Right ventricle myocardium superior (tissue), 1 donor: ENCODE results near the gene GBP5. TPM values are rescaled to one million over a fixed set of nuclear protein-coding genes. Genes with fewer than 3 reads are reported as not detected.
"Not testable (repeated sequence)": the region's sequence is repeated elsewhere in the genome, so short reads cannot be mapped to it uniquely, and the experiment has no call there.

Source experiments
- ATAC-seq: fragments of 200-7000 bp; cut with Tn5 transposase; one replicate; pipeline ENCODE4 v1.9.1; 2020; ENCODE audit warnings: mild to moderate bottlenecking; ENCODE audit not compliant: poor library complexity
- DNase-seq: peaks from one replicate; pipeline ENCODE4 v3.0.0-alpha.2; 2020
- intact Hi-C: fragments of 100-400 bp; cut with DNase I; formaldehyde crosslinking; loops from one replicate; pipeline ENCODE4 v1.11.2; 2022
- long read RNA-seq: library from polyadenylated mRNA; unstranded; transcript quantifications from one replicate; pipeline ENCODE4 v2.0.0, GENCODE V29; 2021
- total RNA-seq: library from RNA; stranded (reverse); fragmentation: NEBNext Ultra II Directional; extraction: Animal tissue kit (Norgen Biotek cat#: 25700); gene quantifications from one replicate; pipeline ENCODE4 v1.2.1, GENCODE V29; 2021
- donor health status: DM: no; HTN: yes; CAD: no; lungs with severe emphysema.

The GBP5 gene, protein sequence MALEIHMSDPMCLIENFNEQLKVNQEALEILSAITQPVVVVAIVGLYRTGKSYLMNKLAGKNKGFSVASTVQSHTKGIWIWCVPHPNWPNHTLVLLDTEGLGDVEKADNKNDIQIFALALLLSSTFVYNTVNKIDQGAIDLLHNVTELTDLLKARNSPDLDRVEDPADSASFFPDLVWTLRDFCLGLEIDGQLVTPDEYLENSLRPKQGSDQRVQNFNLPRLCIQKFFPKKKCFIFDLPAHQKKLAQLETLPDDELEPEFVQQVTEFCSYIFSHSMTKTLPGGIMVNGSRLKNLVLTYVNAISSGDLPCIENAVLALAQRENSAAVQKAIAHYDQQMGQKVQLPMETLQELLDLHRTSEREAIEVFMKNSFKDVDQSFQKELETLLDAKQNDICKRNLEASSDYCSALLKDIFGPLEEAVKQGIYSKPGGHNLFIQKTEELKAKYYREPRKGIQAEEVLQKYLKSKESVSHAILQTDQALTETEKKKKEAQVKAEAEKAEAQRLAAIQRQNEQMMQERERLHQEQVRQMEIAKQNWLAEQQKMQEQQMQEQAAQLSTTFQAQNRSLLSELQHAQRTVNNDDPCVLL
- total RNA-seq = 1.7 TPM
- long read RNA-seq, partial matches to known transcripts = 0 of 1 reads
- long read RNA-seq, other reads (novel, unspliced or antisense) = 1 of 1 reads

DNA sequence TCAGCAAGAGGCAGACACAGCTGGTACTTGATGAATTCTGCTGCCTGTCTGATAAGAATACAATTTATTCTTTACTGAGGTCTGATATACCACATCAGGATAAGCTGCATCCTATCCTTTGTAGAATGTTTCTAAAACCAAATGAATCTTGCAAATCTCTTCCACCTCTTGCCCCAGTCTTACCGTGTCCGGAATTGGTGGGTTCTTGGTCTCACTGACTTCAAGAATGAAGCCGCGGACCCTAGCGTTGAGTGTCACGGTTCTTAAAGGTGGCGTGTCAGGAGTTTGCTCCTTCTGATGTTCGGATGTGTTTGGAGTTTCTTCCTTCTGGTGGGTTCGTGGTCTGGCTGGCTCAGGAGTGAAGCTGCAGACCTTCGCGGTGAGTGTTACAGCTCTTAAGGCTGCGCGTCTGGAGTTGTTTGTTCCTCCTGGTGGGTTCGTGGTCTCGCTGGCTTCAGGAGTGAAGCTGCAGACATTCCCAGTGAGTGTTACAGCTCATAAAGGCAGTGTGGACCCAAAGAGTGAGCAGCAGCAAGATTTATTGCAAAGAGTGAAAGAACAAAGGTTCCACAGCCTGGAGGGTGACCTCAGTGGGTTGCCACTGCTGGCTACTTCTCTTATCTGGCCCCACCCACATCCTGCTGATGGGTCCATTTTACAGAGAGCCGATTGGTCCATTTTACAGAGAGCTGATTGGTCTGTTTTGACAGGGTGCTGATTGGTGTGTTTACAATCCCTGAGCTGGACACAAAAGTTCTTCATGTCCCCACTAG is at the start of gene GBP5:
Gene GBP5 (minus strand): TSS at position 592 of the 773 bp plus-strand sequence. CDS start 3,305 bp downstream, outside the sequence.
- intact Hi-C loops, ATAC-seq: not testable (repeated sequence)
- DNase-seq = peak; percentile 41

DNA sequence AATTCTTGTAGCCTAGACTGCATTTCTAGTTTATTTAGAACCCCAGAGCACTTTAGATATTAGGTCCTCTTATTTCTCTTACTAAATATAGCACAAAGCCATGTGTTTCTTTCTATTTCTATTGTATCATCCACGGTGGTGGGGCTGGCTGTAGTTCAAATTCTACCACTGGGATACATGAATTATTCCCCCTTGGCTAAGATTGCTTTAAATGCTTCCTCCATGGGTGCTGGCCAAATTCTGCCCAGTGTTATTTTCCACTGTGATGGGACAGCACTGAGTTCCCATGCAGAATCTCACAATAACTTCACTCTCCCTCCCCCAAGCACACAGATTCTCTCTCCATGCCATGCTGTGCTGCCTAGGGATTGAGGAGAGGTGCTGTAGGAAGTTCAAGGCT is 49.7 kb upstream of the GBP5 start:
- DNase-seq (no peak), ATAC-seq (peak; percentile 38)
- intact Hi-C loops = no loop called here

DNA sequence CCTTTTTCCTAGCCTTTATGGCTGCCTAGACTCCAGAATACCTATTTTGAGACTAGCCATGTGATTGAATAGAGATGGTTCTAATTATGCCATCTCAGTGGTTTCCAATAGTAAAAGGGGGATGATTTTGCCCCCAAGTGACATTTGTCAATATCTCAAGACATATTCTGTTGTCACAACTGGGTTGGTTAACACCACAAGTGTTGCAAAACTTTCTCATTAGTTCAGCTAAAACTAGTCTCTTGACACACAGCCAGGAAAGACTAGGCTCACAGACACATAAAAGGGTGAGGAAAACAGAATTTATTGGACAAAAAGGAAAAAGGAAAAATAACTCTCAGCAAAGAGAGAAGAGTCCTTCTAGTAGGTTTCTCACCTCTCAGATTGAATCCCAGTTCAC is 39.9 kb upstream of the GBP5 start:
- ATAC-seq = no peak
- intact Hi-C loops = no loop called here
- no peak for DNase-seq

DNA sequence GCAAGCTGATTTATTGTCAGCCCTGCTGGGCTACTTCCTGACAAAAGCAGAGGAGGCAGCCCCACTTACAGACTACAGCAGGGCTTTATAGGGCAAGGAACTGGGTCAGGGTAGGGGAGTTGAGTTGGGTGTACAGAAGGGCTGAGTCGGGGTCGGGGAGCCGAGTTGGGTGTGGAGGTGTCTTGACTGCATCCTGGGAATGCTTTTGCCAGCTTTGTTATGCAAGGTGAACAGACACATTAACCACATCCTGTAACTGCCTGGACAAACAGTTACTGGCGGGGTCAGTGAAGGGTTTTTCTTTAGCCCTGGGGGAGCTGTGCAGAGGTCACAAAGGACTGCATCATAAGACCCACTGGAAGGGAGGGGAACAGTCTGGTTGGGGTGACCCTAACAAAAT is 39.1 kb upstream of the GBP5 start:
- intact Hi-C loops = no loop called here
- ATAC-seq = peak; percentile 34
- DNase-seq = peak; percentile 41

DNA sequence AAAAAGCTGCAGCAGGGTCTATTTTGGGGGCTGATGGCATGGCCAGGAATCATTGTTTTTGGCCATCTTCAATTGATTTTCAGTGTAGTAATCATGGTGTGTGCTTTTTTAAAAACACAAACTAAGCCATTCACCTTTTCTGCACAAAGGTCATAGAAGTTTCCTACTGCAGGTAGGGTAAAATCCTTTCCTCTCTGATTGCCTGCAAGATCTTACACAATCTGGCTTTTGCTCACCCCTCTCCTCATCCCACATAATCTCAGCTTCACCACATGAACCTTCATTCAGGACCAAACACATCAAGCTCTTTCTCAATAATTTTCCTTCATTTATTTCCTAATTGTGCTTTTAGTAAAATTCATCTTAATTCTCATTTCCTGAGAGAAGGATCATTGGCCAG is 38.3 kb upstream of the GBP5 start:
- DNase-seq (no peak), ATAC-seq (no peak)
- intact Hi-C loops = no loop called here

DNA sequence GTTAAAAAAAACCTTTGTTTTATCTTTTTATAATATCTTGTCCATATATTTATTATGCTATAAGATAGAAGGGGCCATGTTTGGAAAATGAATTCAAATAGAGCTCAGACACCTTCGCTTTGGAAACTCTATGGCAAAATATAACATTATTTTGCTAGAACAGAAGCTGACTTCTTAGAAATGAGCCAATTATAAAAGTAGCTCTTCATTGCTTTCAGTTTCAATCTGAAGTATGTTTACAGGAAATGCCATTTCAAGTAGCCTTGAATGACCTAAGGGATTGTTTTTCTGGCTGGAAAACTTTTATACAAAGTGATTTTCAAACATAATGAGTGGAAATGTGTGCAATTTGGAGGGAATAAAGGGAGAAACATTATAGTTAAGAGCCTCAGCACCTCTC is 37.8 kb upstream of the GBP5 start:
- peak; percentile 59 for ATAC-seq
- intact Hi-C loops = no loop called here

DNA sequence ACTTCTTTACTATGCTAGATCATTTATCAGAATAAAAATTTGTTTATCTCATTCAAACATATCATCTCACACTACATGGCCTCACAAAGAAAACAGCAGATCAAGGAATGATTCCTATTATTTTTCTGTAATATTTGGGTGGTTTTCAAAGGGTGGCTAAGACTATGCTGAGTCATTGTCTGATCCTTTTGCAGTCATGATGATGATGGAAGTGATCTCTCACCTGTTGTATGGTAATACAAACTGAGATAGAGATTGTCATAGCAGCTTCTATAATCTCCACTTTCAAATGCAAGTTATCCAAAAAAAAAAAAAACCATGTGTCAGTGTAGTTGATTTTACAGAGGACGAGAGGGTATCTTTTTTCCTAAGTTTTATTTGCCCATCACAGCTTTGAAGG is 37.2 kb upstream of the GBP5 start:
- intact Hi-C loops = no loop called here
- ATAC-seq (no peak), DNase-seq (no peak)

More for the DNA sequence above, 37.8 kb upstream of the GBP5 start:
- DNase-seq = no peak

DNA sequence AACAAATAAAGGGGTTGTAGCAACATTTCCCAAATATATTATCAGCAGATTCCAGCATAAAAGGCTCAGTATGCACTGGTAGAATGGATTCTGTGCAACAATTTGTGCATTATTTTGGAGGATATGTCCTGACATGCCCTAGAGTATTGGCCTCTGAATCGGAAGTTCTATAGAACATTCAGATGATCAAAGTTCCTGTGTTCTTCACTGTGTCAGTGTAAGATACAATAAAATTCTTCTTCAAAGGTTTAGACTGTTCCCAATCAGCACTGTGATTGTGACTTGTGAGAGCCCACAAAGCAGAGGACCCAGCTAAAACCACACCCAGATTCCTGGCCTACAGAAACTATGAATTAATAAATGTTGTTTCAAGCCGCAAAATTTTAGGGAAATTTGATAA is 33.6 kb upstream of the GBP5 start:
- intact Hi-C loops = no loop called here
- DNase-seq (no peak), ATAC-seq (no peak)

DNA sequence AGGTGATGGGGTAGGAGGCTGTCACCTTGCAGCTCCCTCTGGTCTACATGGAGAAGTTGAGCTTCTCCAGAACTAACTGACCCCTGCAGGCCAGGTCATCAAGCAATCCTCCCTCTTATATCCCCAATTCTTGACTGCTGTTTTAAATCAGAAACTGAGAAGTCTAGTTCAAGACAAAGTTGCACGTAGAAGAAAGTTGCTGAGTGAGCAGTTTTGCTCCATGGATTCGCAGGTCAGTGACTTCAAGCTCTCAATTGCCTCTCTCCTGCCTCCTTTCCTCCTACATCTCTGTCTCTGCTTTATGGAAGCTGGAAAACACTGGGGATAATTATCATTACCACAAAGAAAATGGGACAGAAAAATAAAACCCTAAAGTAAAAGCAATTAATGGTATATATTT is 32.8 kb upstream of the GBP5 start:
- no peak for DNase-seq
- ATAC-seq = no peak
- intact Hi-C loops = no loop called here

DNA sequence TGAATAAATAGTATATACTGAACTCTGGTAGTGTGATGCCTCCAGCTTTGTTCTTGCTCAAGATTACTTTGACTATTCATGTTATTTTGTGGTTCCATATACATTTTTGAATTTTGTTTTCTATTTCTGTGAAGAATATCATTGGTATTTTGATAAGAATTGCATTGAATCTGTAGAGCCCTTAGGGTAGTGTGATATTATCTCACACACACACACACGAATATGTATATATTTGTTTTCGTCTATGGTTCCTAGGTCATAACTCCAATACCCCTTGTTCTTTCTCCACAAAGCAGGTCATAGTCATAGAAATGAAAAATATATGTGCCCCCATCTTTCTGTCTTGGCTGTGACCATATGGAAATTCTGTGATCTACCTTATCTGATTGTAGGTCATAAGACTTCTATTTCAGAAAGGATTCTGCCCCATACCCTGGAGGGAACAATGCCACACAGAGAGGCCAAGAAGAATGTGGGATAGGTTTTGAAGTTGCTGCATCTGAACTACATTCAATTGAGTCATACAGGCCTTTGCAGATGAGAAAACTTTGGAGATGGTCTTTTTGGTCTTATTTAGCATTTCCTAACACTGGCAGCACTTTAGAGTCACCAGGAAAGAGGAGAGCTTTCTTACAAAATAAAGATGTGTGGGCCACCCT is 32.0 kb upstream of the GBP5 start:
- intact Hi-C loops = no loop called here
- no peak for ATAC-seq

DNA sequence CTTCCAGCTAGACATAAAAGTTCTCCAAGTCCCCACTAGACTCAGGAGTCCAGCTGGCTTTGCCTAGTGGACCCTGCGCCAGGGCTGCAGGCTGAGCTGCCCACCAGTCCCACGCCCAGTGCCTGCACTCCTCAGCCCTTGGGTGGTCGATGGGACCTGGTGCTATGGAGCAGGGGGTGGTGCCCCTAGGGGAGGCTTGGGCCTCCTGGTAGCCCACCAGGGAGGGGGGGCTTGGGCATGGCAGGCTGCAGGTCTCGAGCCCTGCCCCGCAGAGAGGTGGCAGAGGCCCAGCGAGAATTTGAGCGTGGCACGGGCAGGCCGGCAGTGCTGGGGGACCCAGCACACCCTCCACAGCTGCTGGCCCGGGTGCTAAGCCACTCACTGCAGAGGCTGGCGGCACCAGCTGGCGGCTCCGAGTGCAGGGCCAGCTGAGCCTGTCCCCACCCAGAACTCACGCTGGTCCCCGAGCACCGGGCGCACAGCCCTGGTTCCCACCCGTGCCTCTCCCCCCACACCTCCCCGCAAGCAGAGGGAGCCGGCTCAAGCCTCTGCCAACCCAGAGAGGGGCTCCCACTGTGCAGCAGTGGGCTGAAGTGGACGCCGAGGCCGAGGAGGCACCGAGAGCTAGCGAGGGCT is 30.2 kb upstream of the GBP5 start:
- ATAC-seq (no peak), DNase-seq (no peak)
- intact Hi-C loops = no loop called here

More for the DNA sequence above, 32.0 kb upstream of the GBP5 start:
- DNase-seq = no peak

DNA sequence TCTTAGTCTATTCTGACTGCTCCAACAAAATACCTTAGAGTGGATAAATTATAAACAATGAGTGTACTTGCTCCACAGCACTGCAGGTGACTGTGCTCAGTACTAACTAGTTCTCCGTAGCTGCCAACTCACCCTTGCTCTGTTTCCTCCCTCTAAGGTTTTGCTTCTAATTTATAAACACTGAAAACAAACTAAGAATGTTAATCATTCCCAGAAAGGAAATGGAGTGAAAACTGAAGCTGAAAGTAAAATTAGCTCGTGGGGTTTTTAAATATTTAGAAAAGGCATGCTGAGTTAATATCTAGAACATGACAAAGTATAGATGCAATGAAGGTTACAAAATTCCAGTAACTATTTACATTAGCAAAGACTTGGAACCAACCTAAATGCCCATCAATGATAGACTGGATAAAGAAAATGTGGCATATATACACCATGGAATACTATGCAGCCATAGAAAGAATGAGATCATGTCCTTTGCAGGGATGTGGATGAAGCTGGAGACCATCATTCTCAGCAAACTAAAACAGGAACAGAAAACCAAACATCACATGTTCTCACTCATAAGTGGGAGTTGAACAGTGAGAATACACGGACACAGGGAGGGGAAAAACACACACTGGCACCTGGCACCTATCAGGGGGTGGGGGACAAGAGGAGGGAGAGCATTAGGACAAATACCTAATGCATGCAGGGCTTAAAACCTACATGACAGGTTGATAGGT is 27.2 kb upstream of the GBP5 start:
- DNase-seq, intact Hi-C loops, ATAC-seq: not testable (repeated sequence)

DNA sequence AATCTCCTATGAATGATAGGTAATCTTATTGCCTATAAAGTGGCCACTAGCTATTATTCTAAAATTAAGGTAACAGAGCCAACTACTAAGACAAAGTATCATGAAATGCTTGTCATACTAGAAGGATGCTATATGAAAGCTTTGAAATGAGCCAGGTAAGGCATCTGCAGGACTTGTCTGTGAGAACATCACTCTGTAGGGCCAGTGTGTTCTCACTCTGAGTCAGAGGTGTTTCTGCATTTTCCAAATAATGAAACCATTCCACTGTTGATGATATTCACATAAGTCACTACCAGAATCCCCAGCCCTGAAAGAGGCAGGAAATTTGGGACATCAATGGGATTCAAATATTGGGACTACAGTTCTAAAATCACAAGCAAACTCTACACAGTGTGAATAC is 25.8 kb upstream of the GBP5 start:
- DNase-seq = no peak
- intact Hi-C loops = no loop called here
- no peak for ATAC-seq

DNA sequence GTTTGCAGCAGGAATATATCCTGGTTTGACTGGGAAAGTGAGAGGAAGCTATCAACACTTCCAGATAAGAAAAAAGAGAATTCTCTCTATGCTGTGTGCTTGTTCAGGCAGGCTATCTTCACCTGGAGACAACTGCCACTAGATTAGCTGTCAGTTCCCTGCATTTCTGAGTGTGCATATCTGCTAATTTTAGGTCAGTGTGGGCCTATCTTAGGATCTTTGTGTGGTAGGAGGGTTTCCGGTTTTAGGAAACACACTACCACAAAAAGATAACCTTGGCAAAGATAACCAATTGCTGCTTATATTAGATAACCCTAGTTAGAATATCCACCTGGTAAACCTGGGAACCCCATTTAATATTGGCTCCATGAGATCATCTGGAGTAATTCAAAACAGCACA is 22.5 kb upstream of the GBP5 start:
- intact Hi-C loops = no loop called here
- no peak for DNase-seq
- ATAC-seq = no peak

DNA sequence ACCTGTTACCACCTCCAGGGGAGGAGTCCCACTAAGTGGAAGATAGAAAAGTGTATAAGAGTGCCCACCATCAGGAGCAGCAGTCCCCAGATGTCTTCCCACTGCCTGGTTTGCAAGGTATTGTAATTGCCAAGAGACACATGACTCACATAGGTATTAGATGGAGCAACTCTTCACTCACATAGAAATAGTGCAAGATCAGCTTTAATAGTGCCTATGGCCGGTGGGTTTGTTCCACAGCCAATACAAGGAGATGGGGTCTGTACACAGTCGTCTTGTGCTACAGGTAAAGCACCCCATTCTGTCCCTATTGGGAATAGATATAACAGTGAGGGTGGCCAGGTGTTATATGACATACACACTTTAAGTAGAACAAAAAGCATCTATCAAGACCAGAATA is 18.6 kb upstream of the GBP5 start:
- intact Hi-C loops = no loop called here
- ATAC-seq = no peak

DNA sequence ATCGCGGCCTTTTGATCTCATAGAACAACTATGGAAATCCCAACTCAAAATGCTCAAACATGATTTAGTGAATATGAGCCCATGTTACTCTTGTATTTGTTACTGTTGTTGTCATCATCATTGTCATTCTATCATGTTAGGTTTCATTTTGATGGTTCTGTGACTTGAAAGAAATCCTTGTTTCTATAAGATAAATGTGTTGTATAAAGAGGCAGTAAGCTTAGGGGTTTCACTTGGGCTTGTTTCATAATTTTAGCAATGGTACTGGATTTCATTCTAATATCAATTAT is 15.3 kb upstream of the GBP5 start:
- intact Hi-C loops = no loop called here
- ATAC-seq = no peak
- no peak for DNase-seq

More for the DNA sequence above, 18.6 kb upstream of the GBP5 start:
- DNase-seq = no peak

DNA sequence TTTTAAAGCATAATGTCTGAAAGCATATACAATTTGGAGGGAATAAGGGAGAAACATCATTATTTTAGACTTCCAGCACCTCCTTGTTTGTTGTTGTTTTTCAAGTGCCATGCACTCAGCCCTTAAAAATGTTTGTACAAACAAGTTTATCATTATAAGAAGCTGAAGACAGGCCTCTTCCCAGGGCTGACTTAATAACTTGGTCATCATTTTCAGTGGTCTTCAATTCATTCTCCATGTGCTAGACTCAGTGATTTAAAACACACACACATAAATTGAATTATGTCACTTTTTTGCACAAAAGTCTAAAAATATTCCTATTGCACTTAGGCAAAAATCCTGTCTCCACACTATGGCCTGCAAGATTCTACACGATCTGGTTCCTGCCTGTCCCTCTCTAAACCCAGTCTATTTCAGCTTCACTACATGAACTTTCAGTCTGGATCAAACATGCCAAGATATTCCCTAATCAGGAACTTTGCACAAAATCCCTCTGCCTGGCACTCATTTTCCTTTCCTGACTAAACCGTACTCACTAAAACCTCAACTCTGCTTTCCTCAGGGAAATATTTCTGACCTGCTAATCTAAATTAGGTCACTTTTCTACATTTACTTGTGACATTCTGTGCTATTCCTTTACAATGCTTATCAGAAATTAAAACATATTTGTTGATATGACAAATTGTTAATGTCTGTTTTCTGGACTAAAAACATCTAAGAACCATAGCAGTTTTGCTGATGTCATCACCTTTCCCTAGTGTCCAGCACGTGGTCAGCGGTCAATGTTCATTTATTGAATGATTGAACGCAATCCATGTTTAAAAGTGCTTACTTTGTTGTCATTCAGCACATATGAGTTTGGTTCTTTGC is 14.8 kb upstream of the GBP5 start:
- ATAC-seq (no peak), DNase-seq (no peak)
- intact Hi-C loops = no loop called here
